Neural progenitor cell (in vitro differentiated cells): ENCODE data around the gene OR10V1. TPM values are rescaled to one million over a fixed set of nuclear protein-coding genes. Genes with fewer than 3 reads are reported as not detected.

Experiments
- DNase-seq: peaks from one replicate; pipeline ENCODE4 v3.0.0-alpha.2; 2016; ENCODE audit warnings: low spot score
- H2AFZ ChIP-seq: fragments of 200-600 bp; sonication (generic); replicated peaks from 2 replicates; pipeline ENCODE4 v1.6.1; 2016; ENCODE audit warnings: antibody characterized with exemption
- H3F3A ChIP-seq: fragments of 200-600 bp; sonication (generic); 2 replicates; pipeline ENCODE4 v1.6.1; 2016; ENCODE audit warnings: antibody characterized with exemption, low read depth
- H3K27ac ChIP-seq: fragments of 200-600 bp; sonication (generic); 2 replicates; pipeline ENCODE4 v1.5.1; 2016; ENCODE audit warnings: mild to moderate bottlenecking
- H3K27me3 ChIP-seq: fragments of 200-600 bp; sonication (generic); 2 replicates; pipeline ENCODE4 v1.6.1; 2016; ENCODE audit warnings: mild to moderate bottlenecking, moderate library complexity
- H3K36me3 ChIP-seq: fragments of 200-600 bp; sonication (generic); 2 replicates; pipeline ENCODE4 v1.5.1; 2016
- H3K4me1 ChIP-seq: fragments of 200-600 bp; sonication (generic); 2 replicates; pipeline ENCODE4 v1.6.1; 2016; ENCODE audit warnings: mixed run types
- H3K4me2 ChIP-seq: fragments of 200-600 bp; sonication (generic); 2 replicates; pipeline ENCODE4 v1.6.1; 2016
- H3K4me3 ChIP-seq: fragments of 200-600 bp; sonication (generic); 2 replicates; pipeline ENCODE4 v1.5.1; 2016
- H3K79me2 ChIP-seq: fragments of 200-600 bp; sonication (generic); 2 replicates; pipeline ENCODE4 v1.6.1; 2016; ENCODE audit warnings: low read depth
- H3K9ac ChIP-seq: fragments of 200-600 bp; sonication (generic); 2 replicates; pipeline ENCODE4 v1.6.1; 2016
- H3K9me3 ChIP-seq: fragments of 200-600 bp; sonication (generic); 2 replicates; pipeline ENCODE4 v1.5.1; 2016; ENCODE audit warnings: low read depth
- H4K20me1 ChIP-seq: fragments of 200-600 bp; sonication (generic); 2 replicates; pipeline ENCODE4 v1.6.1; 2016; ENCODE audit warnings: low read depth
- H3K27ac Mint-ChIP-seq: 3 replicates; pipeline ENCODE4 v1.8.0; 2021; ENCODE audit warnings: mixed read lengths
- H3K27me3 Mint-ChIP-seq: 2 replicates; pipeline ENCODE4 v1.8.0; 2022; ENCODE audit warnings: low read depth, mild to moderate bottlenecking, inconsistent platforms, moderate library complexity, mixed read lengths; ENCODE audit not compliant: insufficient read depth
- H3K36me3 Mint-ChIP-seq: 3 replicates; pipeline ENCODE4 v1.8.0; 2021; ENCODE audit warnings: mixed read lengths
- H3K4me1 Mint-ChIP-seq: 3 replicates; pipeline ENCODE4 v1.8.0; 2021; ENCODE audit warnings: mixed read lengths
- H3K4me3 Mint-ChIP-seq: 3 replicates; pipeline ENCODE4 v1.8.0; 2021; ENCODE audit warnings: mild to moderate bottlenecking, moderate library complexity, mixed read lengths
- H3K9me3 Mint-ChIP-seq: 3 replicates; pipeline ENCODE4 v1.8.0; 2020; ENCODE audit warnings: mixed read lengths
- CTCF ChIP-seq: fragments of 200-600 bp; sonication (generic); IDR thresholded peaks from 2 replicates; pipeline ENCODE4 v1.5.1; 2017; ENCODE audit warnings: antibody characterized with exemption, mild to moderate bottlenecking
- EZH2 ChIP-seq: fragments of 200-600 bp; sonication (generic); IDR thresholded peaks from 2 replicates; pipeline ENCODE4 v1.6.1; 2017; ENCODE audit warnings: antibody characterized with exemption, mild to moderate bottlenecking, moderate library complexity
- EZH2phosphoT487 ChIP-seq: fragments of 200-600 bp; sonication (generic); IDR thresholded peaks from 2 replicates; pipeline ENCODE4 v1.6.1; 2017; ENCODE audit warnings: antibody characterized with exemption
- total RNA-seq: library from RNA; depleted of rRNA; stranded (reverse); fragments of >200 nt; gene quantifications from 2 replicates; pipeline ENCODE4 v1.2.3, GENCODE V29; 2015; ENCODE audit warnings: low replicate concordance

Gene OR10V1
- not detected in 2 replicates for total RNA-seq

GRCh38 chr11:59713745-59714144 is at the start of gene OR10V1:
TSS of gene OR10V1 (minus strand) at chr11:59713845. CDS start at chr11:59713845, 0 bp downstream.
- no peak within 1 kb of the TSS for H3K4me3 ChIP-seq
- Mint-ChIP-seq H3K4me1 (no peaks in the 10 kb centered on the region), H3K9me3 (no peaks in the 10 kb centered on the region), H3K4me3 (no peak within 1 kb of the TSS), H3K27ac (no peak within 1 kb of the TSS), H3K27me3 (peaks cover 2% of the 10 kb centered on the region), H3K36me3 (no peaks in the 10 kb centered on the region)
- H3K9me3 ChIP-seq = no peaks in the 10 kb centered on the region
- no peaks in the 10 kb centered on the region for H3K4me1 ChIP-seq
- no peak within 1 kb of the TSS for H3K4me2 ChIP-seq
- DNase-seq = no peak
- no peak within 1 kb of the TSS for H2AFZ ChIP-seq
- H3K9ac ChIP-seq = no peak within 1 kb of the TSS
- no peak within 1 kb of the TSS for H3K27ac ChIP-seq
- no peaks in the 10 kb centered on the region for H3F3A ChIP-seq
- H3K36me3 ChIP-seq = no peaks in the 10 kb centered on the region
- TF ChIP-seq EZH2phosphoT487 (no peak), EZH2 (no peak), CTCF (no peak)
- no peaks in the 10 kb centered on the region for H3K27me3 ChIP-seq
- no peaks in the 10 kb centered on the region for H4K20me1 ChIP-seq
- no peaks in the 10 kb centered on the region for H3K79me2 ChIP-seq

- H3K27ac ChIP-seq = no peak overlapping the region
- Mint-ChIP-seq H3K4me3 (no peak overlapping the region), H3K27me3 (no peaks in the 10 kb centered on the region), H3K36me3 (no peaks in the 10 kb centered on the region), H3K4me1 (peaks cover 15% of the 10 kb centered on the region), H3K27ac (no peak overlapping the region), H3K9me3 (no peaks in the 10 kb centered on the region)
- no peak for TF ChIP-seq EZH2phosphoT487
- TF ChIP-seq CTCF = no peak
- no peak for TF ChIP-seq EZH2
- H3K27me3 ChIP-seq = no peaks in the 10 kb centered on the region
- peaks cover 18% of the 10 kb centered on the region for H4K20me1 ChIP-seq
- no peaks in the 10 kb centered on the region for H3K9me3 ChIP-seq
- H3F3A ChIP-seq = no peaks in the 10 kb centered on the region
- no peak overlapping the region for H3K4me2 ChIP-seq
- no peak for DNase-seq
- no peak overlapping the region for H3K4me3 ChIP-seq
- no peaks in the 10 kb centered on the region for H3K36me3 ChIP-seq
- no peak overlapping the region for H3K9ac ChIP-seq
- no peak overlapping the region for H2AFZ ChIP-seq
- peaks cover 87% of the 10 kb centered on the region for H3K79me2 ChIP-seq
- peaks cover 18% of the 10 kb centered on the region for H3K4me1 ChIP-seq
Measured at GRCh38 chr11:59761993-59762392, 48.3 kb upstream of the OR10V1 start.

- Histone ChIP-seq H2AFZ (no peak overlapping the region), H4K20me1 (peaks cover 21% of the 10 kb centered on the region), H3K36me3 (no peaks in the 10 kb centered on the region), H3K9me3 (no peaks in the 10 kb centered on the region), H3K27me3 (no peaks in the 10 kb centered on the region), H3K9ac (no peak overlapping the region), H3K27ac (no peak overlapping the region), H3F3A (peaks cover 6% of the 10 kb centered on the region), H3K79me2 (peaks cover 91% of the 10 kb centered on the region), H3K4me1 (peaks cover 6% of the 10 kb centered on the region), H3K4me3 (no peak overlapping the region), H3K4me2 (no peak overlapping the region)
- DNase-seq = no peak
- TF ChIP-seq EZH2phosphoT487 (no peak), CTCF (no peak), EZH2 (no peak)
- Mint-ChIP-seq H3K27ac (no peak overlapping the region), H3K4me1 (peaks cover 18% of the 10 kb centered on the region), H3K27me3 (peaks cover 9% of the 10 kb centered on the region), H3K9me3 (no peaks in the 10 kb centered on the region), H3K36me3 (no peaks in the 10 kb centered on the region), H3K4me3 (no peak overlapping the region)
Measured at GRCh38 chr11:59760771-59761170, 47.1 kb upstream of the OR10V1 start.
